Omental fat pad (tissue), 4 donors: Measurements from ENCODE around the gene FGD4. TPM values are rescaled to one million over a fixed set of nuclear protein-coding genes. Genes with fewer than 3 reads are reported as not detected.

Experiments used
- ATAC-seq: fragments of 150-250 bp; one replicate; pipeline ENCODE4 v1.9.1; 2016; ENCODE audit warnings: mild to moderate bottlenecking, moderate library complexity; ENCODE audit not compliant: low FRiP score
- DNase-seq: peaks from one replicate; pipeline ENCODE4 v3.0.0-alpha.2; 2019; ENCODE audit warnings: low spot score
- CTCF ChIP-seq, 3 donors: fragments of 450-650 bp; IDR thresholded peaks; one replicate each; pipeline ENCODE4 v1.5.1; 2016 to 2017; ENCODE audit warnings: antibody characterized with exemption in 3 of 3, mild to moderate bottlenecking in 3 of 3, moderate library complexity in 2 of 3
- small RNA-seq: library from RNA; depleted of rRNA; stranded (forward); fragments of <200 nt; gene quantifications from one replicate; pipeline ENCODE3, GENCODE V24; 2016
- total RNA-seq, 4 donors: library from RNA; depleted of rRNA; stranded (reverse); fragments of >200 nt; gene quantifications; one replicate each; pipeline ENCODE4 v1.1.0, GENCODE V29; 2016

FGD4 gene
- total RNA-seq, 4 donors from 2014 or later: 43.1 to 111 (median 51.5) TPM

GRCh38 chr12:32686340-32686739, 287.0 kb downstream of the FGD4 start:
- no peak for ATAC-seq
- no peak for TF ChIP-seq CTCF (IDR thresholded peaks at IDR 0.05)

GRCh38 chr12:32688786-32689185, 289.4 kb downstream of the FGD4 start:
- TF ChIP-seq CTCF (IDR thresholded peaks at IDR 0.05): no peak
- DNase-seq: no peak
- no peak for ATAC-seq

More at GRCh38 chr12:32686340-32686739, 287.0 kb downstream of the FGD4 start:
- no peak for DNase-seq

GRCh38 chr12:32690927-32691326, 291.6 kb downstream of the FGD4 start:
- ATAC-seq (no peak), DNase-seq (no peak)
- TF ChIP-seq CTCF (IDR thresholded peaks at IDR 0.05): no peak

- DNase-seq (no peak), ATAC-seq (no peak)
- TF ChIP-seq CTCF (IDR thresholded peaks at IDR 0.05): no peak
Observed at GRCh38 chr12:32692358-32692757, 293.0 kb downstream of the FGD4 start.

DNA sequence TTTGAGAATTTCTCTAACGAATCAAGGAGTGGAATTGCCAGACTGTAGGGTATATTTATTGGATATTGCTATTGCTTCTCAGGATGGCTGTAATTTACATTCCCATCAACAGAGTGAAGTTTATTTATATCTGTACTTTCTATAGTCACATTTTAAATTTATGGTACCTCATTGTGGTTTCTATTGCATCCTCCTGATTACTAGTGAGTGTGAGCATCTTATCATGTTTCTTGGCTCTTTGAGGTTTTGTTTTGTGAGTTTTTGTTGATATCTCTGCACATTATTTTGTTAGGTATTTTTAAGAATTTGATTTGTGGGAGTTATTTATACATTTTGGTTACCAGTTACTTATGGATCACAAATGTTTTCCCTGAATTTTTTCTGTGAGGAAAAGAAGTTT, 293.7 kb downstream of the FGD4 start:
- DNase-seq: no peak
- TF ChIP-seq CTCF (IDR thresholded peaks at IDR 0.05): no peak
- no peak for ATAC-seq

Small RNA genes lying within 50 kb of the gene (small RNA-seq; reads per million reads assigned to genes)
- gene RF00019 (not detected), gene RNU6-494P (not detected)
